Neural cell (in vitro differentiated cells): ENCODE measurements around the gene DHRS4L2.
"Not testable (repeated sequence)": the region's sequence is repeated elsewhere in the genome, so short reads cannot be mapped to it uniquely, and the experiment has no call there.

ENCODE experiments used
- EP300 ChIP-seq: fragments of 450-650 bp; conservative IDR thresholded peaks from 2 replicates; pipeline ENCODE4 v1.6.1; 2014; ENCODE audit warnings: antibody characterized with exemption, mild to moderate bottlenecking, moderate library complexity; ENCODE audit not compliant: poor library complexity, severe bottlenecking
- MXI1 ChIP-seq: fragments of 450-650 bp; conservative IDR thresholded peaks from 2 replicates; pipeline ENCODE4 v1.6.1; 2014; ENCODE audit warnings: antibody characterized with exemption, mild to moderate bottlenecking; ENCODE audit not compliant: poor library complexity, severe bottlenecking
- RAD21 ChIP-seq: fragments of 450-650 bp; conservative IDR thresholded peaks from 2 replicates; pipeline ENCODE4 v1.6.1; 2014; ENCODE audit warnings: antibody characterized with exemption, mild to moderate bottlenecking, moderate library complexity
- SMC3 ChIP-seq: fragments of 450-650 bp; conservative IDR thresholded peaks from 2 replicates; pipeline ENCODE4 v1.6.1; 2014; ENCODE audit warnings: antibody characterized with exemption, mild to moderate bottlenecking, moderate library complexity; ENCODE audit not compliant: poor library complexity
- TF ChIP-seq, protein P1 (sequence below): fragments of 450-650 bp; IDR thresholded peaks from 2 replicates; pipeline ENCODE4 v1.5.1; 2014; ENCODE audit warnings: antibody characterized with exemption, mild to moderate bottlenecking, moderate library complexity; ENCODE audit not compliant: poor library complexity, severe bottlenecking
- TF ChIP-seq, protein P2 (sequence below): IDR thresholded peaks from 2 replicates; pipeline ENCODE4 v1.6.1; 2012; ENCODE audit warnings: borderline replicate concordance

DNA sequence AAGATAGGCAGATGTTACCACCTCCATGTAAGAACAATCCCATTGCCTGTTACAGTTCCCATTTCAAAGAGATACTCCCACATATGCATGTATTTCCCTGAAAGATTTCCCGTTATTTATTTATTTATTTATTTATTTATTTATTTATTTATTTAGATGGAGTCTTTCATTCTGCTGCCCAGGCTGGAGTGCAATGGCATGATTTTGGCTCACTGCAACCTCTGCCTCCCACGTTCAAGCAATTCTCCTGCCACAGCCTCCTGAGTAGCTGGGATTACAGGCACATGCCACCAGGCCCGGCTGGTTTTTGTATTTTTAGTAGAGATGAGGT, 37.6 kb upstream of the DHRS4L2 start:
- TF ChIP-seq, protein P1, sequence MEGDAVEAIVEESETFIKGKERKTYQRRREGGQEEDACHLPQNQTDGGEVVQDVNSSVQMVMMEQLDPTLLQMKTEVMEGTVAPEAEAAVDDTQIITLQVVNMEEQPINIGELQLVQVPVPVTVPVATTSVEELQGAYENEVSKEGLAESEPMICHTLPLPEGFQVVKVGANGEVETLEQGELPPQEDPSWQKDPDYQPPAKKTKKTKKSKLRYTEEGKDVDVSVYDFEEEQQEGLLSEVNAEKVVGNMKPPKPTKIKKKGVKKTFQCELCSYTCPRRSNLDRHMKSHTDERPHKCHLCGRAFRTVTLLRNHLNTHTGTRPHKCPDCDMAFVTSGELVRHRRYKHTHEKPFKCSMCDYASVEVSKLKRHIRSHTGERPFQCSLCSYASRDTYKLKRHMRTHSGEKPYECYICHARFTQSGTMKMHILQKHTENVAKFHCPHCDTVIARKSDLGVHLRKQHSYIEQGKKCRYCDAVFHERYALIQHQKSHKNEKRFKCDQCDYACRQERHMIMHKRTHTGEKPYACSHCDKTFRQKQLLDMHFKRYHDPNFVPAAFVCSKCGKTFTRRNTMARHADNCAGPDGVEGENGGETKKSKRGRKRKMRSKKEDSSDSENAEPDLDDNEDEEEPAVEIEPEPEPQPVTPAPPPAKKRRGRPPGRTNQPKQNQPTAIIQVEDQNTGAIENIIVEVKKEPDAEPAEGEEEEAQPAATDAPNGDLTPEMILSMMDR: not testable (repeated sequence)
- not testable (repeated sequence) for TF ChIP-seq SMC3, EP300, RAD21, MXI1
- TF ChIP-seq, protein P2, sequence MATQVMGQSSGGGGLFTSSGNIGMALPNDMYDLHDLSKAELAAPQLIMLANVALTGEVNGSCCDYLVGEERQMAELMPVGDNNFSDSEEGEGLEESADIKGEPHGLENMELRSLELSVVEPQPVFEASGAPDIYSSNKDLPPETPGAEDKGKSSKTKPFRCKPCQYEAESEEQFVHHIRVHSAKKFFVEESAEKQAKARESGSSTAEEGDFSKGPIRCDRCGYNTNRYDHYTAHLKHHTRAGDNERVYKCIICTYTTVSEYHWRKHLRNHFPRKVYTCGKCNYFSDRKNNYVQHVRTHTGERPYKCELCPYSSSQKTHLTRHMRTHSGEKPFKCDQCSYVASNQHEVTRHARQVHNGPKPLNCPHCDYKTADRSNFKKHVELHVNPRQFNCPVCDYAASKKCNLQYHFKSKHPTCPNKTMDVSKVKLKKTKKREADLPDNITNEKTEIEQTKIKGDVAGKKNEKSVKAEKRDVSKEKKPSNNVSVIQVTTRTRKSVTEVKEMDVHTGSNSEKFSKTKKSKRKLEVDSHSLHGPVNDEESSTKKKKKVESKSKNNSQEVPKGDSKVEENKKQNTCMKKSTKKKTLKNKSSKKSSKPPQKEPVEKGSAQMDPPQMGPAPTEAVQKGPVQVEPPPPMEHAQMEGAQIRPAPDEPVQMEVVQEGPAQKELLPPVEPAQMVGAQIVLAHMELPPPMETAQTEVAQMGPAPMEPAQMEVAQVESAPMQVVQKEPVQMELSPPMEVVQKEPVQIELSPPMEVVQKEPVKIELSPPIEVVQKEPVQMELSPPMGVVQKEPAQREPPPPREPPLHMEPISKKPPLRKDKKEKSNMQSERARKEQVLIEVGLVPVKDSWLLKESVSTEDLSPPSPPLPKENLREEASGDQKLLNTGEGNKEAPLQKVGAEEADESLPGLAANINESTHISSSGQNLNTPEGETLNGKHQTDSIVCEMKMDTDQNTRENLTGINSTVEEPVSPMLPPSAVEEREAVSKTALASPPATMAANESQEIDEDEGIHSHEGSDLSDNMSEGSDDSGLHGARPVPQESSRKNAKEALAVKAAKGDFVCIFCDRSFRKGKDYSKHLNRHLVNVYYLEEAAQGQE: not testable (repeated sequence)
